Umbilical cord (tissue), 2 donors: Measurements from ENCODE around the gene SMAD6. TPM values are rescaled to one million over a fixed set of nuclear protein-coding genes. Genes with fewer than 3 reads are reported as not detected.

Experiments used
- DNase-seq: peaks from one replicate; pipeline ENCODE4 v3.0.0-alpha.2; 2015; ENCODE audit warnings: low spot score
- total RNA-seq: library from RNA; depleted of rRNA; stranded (reverse); fragments of >200 nt; gene quantifications from one replicate; pipeline ENCODE4 v1.2.3, GENCODE V29; 2014; ENCODE audit warnings: low replicate concordance; ENCODE audit not compliant: insufficient read depth

SMAD6 gene
- 45.5 TPM for total RNA-seq

- DNase-seq: peak; percentile 100
Observed at GRCh38 chr15:66702035-66702786, at the start of gene SMAD6. TSS of gene SMAD6 (plus strand) at chr15:66702236. CDS start at chr15:66703259, 1,023 bp downstream.

- DNase-seq: no peak
Observed at GRCh38 chr15:66652806-66653205, 49.2 kb upstream of the SMAD6 start.

GRCh38 chr15:66653398-66653797, 48.6 kb upstream of the SMAD6 start:
- DNase-seq: no peak

- no peak for DNase-seq
Observed at GRCh38 chr15:66653852-66654251, 48.2 kb upstream of the SMAD6 start.

GRCh38 chr15:66654361-66654738, 47.7 kb upstream of the SMAD6 start:
- DNase-seq: no peak

DNA sequence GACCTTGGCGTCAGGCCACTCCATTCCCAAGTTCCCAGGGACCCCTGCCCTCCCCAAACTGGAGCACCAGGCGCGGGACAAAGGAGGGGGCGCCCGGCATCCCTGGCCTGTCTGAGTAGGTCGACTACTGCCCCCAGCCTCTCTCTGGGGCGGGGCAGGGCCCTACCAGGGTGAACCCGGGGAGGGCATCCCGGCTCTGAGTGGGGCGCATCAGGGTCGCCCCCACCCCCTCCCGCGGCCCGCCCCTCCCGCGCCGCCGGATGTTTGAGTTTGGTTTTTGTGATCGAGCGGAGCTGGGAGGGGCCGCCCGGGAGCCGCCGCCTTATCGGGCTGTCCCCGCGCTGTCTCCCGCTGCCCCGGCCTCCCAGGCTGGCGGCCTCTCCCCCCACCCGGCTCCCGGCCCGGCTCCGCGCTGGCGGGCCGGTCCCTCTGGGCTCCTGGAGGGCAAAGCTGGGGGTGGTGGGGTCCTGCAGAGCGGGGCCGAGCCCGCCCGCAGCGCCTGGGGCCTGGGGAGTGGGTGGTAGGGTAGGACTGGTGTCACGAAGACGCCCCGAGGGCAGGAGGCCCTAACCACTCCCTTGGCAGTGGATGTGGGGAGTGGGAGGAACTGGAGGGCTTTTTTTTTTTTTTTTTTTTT, 47.2 kb upstream of the SMAD6 start:
- no peak for DNase-seq

- no peak for DNase-seq
Observed at GRCh38 chr15:66655511-66655910, 46.5 kb upstream of the SMAD6 start.

- no peak for DNase-seq
Observed at GRCh38 chr15:66655997-66656396, 46.0 kb upstream of the SMAD6 start.

DNA sequence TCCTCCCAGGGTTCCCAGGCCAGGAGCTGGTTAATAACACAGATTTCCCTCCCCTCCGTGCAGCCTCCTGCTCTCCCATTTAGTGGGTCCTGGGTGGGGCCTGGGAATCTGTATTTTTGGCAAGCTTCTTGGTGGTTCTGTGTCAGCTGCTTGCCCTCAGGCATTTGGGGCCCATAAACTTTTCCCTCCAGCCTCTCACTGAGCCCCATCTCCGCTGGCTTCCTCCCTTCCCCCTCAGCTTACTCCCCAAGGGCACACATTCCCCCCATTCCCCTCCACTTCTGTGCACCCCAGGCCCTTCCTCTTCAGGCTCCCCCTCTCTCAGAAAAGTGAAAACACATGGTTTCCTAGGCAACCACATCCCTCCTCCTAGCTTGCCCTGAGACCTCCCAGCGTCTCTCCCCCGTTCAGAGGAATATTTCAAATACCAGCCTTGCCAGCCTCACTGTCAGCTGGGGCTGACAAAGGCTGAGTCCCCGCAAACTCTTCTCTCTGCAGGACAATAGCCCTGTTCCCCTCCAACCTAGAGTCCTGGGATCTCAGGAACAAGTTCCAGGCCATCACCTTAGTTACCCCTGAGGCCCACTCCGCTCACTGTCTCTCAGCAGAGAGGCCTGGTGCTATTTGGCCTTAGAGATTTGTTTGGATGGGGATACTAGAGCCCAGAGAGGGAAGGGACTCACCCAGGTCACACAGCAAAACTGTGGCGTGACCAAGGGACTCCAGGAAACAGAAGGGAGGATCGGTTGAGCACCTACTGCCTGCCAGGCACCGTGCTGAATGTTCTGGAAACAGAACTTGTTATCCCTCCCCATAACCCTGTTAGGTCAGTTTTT, 44.6 kb upstream of the SMAD6 start:
- peak; percentile 82 for DNase-seq

- no peak for DNase-seq
Observed at GRCh38 chr15:66658044-66658443, 44.0 kb upstream of the SMAD6 start.

GRCh38 chr15:66658855-66659254, 43.2 kb upstream of the SMAD6 start:
- DNase-seq: no peak

- no peak for DNase-seq
Observed at GRCh38 chr15:66659384-66659783, 42.7 kb upstream of the SMAD6 start.

- no peak for DNase-seq
Observed at GRCh38 chr15:66661432-66662096, 40.5 kb upstream of the SMAD6 start.

DNA sequence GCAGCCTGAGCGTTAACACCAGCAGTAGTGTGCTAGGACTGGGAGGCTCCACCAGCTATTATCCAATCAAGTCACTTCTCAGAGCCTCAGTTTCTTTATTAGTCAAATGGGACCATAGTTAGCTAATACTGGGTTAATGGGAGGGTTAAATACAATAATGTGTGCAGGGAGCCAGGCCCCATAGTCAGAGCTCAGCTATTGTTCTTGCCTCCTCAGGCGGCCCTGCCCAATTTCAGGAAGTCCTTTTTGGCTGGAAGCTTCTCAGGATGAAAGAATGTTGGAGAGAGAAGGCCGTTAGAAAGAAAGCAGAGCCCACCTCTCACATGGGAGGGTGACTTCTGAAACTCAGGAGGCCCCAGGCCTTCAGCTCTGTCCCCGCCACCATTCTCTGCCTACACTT, 39.5 kb upstream of the SMAD6 start:
- no peak for DNase-seq

DNA sequence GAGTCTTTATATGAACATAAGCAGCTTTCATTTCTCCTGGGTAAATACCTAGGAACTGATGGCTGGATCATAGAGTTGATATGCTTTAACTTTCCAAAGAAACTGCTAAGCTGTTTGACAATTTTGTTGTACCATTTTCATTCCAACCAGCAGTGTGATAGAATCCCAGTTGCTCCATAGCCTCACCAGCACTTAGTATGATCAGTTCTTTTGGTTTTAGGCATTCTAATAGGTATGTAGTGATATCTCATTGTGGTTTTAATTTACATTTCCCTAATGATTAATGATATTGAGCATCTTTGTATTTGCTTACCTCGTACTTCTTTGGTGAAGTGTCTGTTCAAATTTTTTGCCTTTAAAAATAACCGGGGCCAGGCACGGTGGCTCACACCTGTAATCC, 38.4 kb upstream of the SMAD6 start:
- DNase-seq: no peak

DNA sequence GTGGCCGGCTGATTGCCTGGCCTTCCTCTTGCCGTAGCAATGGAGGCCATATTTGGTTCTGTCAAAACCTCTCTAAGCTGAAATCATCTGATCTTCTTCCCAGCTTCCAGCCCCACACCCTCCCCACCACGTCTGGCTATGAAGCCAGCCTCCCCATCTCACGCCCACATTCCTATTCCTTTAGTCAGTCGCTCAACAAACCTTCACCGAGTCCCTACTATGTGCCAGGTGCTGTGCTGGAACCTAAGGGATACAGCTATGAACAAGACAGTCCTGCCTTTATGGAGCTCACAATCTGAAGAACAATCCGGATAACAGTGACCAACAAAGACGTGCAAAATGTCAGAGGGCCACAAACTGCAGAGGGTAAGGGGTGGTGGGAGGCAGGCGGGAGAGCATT, 31.9 kb upstream of the SMAD6 start:
- DNase-seq: no peak

DNA sequence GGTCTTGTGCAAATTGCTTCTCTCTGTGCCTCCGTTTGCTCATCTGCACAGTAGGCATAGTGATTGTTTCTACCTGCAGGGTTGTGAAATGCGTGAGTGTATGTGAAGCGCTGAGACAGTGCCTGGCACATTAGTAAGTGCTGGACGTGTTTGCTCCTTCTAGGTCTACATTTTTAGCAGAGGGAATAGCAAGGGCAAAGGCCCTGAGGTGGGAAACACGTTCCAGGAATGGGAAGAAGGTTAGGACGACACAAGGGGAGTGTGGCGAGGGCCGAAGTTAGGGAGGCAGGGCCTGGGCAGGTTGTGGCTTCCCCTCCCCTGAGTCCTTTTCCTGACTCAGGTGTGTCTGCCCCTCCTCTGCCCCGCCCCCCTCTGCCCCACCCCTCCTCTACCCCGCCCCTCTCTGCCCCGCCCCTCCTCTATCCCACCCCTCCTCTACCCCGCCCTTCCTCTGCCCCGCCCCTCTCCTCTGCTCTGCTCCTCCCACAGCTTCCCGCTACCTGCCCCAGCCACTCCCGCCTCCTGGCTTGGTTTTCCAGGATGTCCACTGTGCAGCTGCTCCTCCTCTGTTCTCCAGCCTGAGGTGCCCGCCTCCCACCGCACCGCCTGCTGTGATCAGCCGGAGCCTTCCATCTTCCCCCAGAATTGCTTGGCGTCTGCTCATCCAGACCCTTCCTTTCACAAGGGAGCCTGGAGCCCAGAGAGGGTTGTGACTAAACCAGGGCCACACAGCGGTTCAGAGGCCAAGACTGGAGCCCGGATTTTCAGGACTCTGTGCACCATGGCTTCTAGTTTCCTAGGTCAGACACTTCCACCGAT, 31.1 kb upstream of the SMAD6 start:
- DNase-seq: no peak

GRCh38 chr15:66672867-66673266, 29.2 kb upstream of the SMAD6 start:
- DNase-seq: no peak

GRCh38 chr15:66673410-66674322, 28.4 kb upstream of the SMAD6 start:
- peak; percentile 61 for DNase-seq

DNA sequence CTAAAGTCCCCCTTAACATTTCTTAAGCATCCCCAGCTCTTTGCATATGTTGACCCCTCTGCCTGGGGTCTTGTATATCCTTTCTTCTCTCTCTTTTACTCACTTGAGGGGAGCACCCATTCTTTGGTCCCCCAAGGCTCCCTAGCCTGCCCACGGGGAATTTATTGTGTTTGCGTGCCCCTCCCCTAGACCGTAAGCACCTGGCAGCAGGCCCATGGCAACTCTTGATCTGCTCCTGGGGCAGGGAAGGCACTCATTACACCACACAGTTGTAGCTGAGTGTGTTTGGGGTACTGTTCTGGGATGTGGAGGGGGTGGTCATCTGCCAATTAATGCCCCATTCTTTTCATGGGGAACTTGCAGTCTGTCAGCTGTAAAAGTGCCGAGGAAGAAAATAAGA, 27.3 kb upstream of the SMAD6 start:
- DNase-seq: no peak
